Transverse colon (tissue), 4 donors: ENCODE data around the gene C10orf88. TPM values are rescaled to one million over a fixed set of nuclear protein-coding genes. Genes with fewer than 3 reads are reported as not detected.

Experiments used
- DNase-seq: peaks from one replicate; pipeline ENCODE4 v3.0.0-alpha.2; 2019
- H3K27ac ChIP-seq, 4 donors: fragments of 200-600 bp; sonication (generic); 2 replicates each; pipeline ENCODE4 v1.5.1; 2016 to 2018; ENCODE audit warnings: inconsistent platforms in 4 of 4
- H3K27me3 ChIP-seq: fragments of 200-600 bp; sonication (generic); 2 replicates; pipeline ENCODE4 v1.5.1; 2017; ENCODE audit warnings: inconsistent platforms
- H3K36me3 ChIP-seq, 4 donors: fragments of 200-600 bp; sonication (generic); 2 replicates each; pipeline ENCODE4 v1.5.1; 2017 to 2019; ENCODE audit warnings: inconsistent platforms in 4 of 4
- H3K4me1 ChIP-seq, 4 donors: fragments of 200-600 bp; sonication (generic); 2 replicates each; pipeline ENCODE4 v1.5.1; 2017 to 2020; ENCODE audit warnings: inconsistent platforms in 4 of 4
- H3K4me3 ChIP-seq, 4 donors: fragments of 200-600 bp; sonication (generic); 1 replicate in 1 of 4; 2 replicates in 3 of 4; pipeline versions ENCODE4 v1.5.1 to v1.6.1; 2017 to 2019; ENCODE audit warnings: inconsistent platforms in 4 of 4
- H3K9me3 ChIP-seq, 2 donors: fragments of 200-600 bp; sonication (generic); 2 replicates each; pipeline ENCODE4 v1.5.1; 2017 to 2019; ENCODE audit warnings: inconsistent platforms in 2 of 2
- EP300 ChIP-seq: sonication (generic); formaldehyde crosslinking; IDR thresholded peaks from one replicate; pipeline ENCODE4 v1.6.1; 2017; ENCODE audit warnings: antibody characterized with exemption, low read depth
- POLR2A ChIP-seq: fragments of 450-650 bp; IDR thresholded peaks from one replicate; pipeline ENCODE4 v1.6.1; 2016; ENCODE audit warnings: antibody characterized with exemption, mild to moderate bottlenecking, moderate library complexity
- POLR2AphosphoS5 ChIP-seq, 3 donors: sonication (generic); formaldehyde crosslinking; IDR thresholded peaks; one replicate each; pipeline ENCODE4 v1.6.1; 2016; ENCODE audit warnings: antibody characterized with exemption in 3 of 3
- WGBS, 2 donors: methylation state at CpG; one replicate each; pipeline ENCODE4 v1.1.5; 2018; ENCODE audit warnings: low coverage in 1 of 2; 5-methylcytosine and 5-hydroxymethylcytosine counted together
- in situ Hi-C, 4 donors: fragments of 200-750 bp; cut with MboI; loops; one replicate each; pipeline versions ENCODE4 v1.15.0 to v1.15.1; 2017; ENCODE audit warnings: low sequenced_read_pairs in 3 of 4, low pct_ligation_motif_present in 1 of 4, low pct_unique_long_range_greater_than_20kb in 1 of 4
- intact Hi-C: fragments of 100-400 bp; cut with DNase I; formaldehyde crosslinking; loops from one replicate; pipeline ENCODE4 v1.15.1; 2023; ENCODE audit warnings: low total_unique reads
- total RNA-seq, 4 donors: library from RNA; depleted of rRNA; stranded (reverse); fragments of >200 nt; gene quantifications; one replicate each; pipeline ENCODE4 v1.1.0, GENCODE V29; 2016
- TF ChIP-seq, protein P1 (sequence below), 5 experiments: fragments of 200-600 bp in 3 of 5; fragments of 450-650 bp in 2 of 5; sonication (generic) in 3 of 5; IDR thresholded peaks; 1 replicate in 2 of 5; 2 replicates in 3 of 5; pipeline ENCODE4 v1.5.1; 2016 to 2017; ENCODE audit warnings: antibody characterized with exemption in 5 of 5, inconsistent platforms in 3 of 5, mild to moderate bottlenecking in 2 of 5, moderate library complexity in 1 of 5

Gene C10orf88
- total RNA-seq, 4 donors from 2014 or later, result 4.9 to 30.8 (median 7.4) TPM

DNA sequence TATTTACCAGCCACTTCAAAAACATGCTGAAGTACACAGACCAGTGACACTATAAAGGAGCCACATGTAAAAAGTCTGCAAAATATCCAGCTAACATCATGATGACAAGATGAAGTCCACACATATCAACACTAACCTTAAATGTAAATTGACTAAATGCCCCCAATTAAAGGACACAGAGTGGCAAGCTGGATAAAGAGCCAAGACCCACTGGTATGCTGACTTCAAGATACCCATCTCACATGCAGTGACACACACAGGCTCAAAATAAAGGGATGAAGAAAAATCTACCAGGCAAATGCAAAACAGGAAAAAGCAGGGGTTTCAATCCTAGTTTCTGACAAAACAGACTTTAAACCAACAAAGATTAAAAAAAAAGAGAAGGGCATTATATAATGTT lies 12.9 kb upstream of the C10orf88 start:
- Histone ChIP-seq H3K27ac (no peak overlapping the region), H3K4me3 (no peak overlapping the region), H3K36me3 (no peaks in the 10 kb centered on the region), H3K27me3 (no peaks in the 10 kb centered on the region), H3K4me1 (no peaks in the 10 kb centered on the region), H3K9me3 (peaks cover 4 to 14% of the 10 kb centered on the region in 2 donors)
- TF ChIP-seq EP300 (no peak), POLR2A (no peak), POLR2AphosphoS5 (IDR thresholded peaks at IDR 0.05) (no peak)
- TF ChIP-seq, protein P1, sequence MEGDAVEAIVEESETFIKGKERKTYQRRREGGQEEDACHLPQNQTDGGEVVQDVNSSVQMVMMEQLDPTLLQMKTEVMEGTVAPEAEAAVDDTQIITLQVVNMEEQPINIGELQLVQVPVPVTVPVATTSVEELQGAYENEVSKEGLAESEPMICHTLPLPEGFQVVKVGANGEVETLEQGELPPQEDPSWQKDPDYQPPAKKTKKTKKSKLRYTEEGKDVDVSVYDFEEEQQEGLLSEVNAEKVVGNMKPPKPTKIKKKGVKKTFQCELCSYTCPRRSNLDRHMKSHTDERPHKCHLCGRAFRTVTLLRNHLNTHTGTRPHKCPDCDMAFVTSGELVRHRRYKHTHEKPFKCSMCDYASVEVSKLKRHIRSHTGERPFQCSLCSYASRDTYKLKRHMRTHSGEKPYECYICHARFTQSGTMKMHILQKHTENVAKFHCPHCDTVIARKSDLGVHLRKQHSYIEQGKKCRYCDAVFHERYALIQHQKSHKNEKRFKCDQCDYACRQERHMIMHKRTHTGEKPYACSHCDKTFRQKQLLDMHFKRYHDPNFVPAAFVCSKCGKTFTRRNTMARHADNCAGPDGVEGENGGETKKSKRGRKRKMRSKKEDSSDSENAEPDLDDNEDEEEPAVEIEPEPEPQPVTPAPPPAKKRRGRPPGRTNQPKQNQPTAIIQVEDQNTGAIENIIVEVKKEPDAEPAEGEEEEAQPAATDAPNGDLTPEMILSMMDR (IDR thresholded peaks at IDR 0.05), result no peak
- in situ Hi-C loops, result no loop called here
- DNase-seq, result no peak
- intact Hi-C loops, result no loop called here

DNA sequence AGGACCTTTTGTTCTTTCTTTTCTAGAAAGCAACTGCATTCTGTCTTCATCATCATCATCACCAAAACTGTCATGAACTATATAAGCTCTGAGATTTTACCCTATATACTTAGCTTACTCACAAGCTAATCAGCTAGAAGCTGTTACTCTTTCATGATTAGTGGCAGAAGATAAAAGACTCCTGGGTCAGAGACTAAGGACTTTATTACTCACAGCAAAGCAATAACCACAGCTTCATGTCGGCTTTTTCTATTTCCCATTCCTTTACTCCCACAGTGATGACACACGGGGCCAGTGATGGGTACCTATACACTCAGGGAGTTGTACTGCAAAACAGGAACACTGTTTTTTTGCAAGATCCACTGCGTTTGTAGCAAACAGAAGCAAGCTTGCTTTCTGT lies 8.4 kb upstream of the C10orf88 start:
- intact Hi-C loops, result no loop called here

DNA sequence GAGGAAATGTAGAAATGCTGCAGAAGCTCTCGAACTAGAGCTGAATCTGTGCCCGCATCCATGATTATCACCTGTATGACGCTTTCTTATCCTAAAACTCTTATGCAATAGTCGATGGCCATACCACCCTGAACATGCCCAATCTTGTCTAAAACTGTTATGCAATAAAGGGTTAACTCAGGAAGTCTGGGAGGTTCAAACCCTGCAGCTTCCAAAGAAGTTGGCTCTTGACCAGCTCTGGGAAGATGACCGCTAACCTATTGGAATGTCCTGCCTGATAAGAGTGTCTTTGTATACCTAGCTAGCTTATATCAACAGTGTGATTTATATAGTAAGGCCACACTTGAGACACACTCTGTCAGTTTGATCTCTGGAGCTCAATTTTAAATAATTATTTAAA lies 3.4 kb upstream of the C10orf88 start:
- TF ChIP-seq, protein P1 (IDR thresholded peaks at IDR 0.05), result no peak
- TF ChIP-seq POLR2A, result no peak
- TF ChIP-seq POLR2AphosphoS5 (IDR thresholded peaks at IDR 0.05), result no peak
- TF ChIP-seq EP300, result no peak
- WGBS, 2 donors, result 80 to 91% methylated on average over 4 to 5 of the region's 5 CpGs

More for the DNA sequence above, 8.4 kb upstream of the C10orf88 start:
- no peaks in the 10 kb centered on the region for H3K36me3 ChIP-seq
- H3K27ac ChIP-seq, result no peak overlapping the region
- no peak for DNase-seq
- peaks cover 4 to 6% of the 10 kb centered on the region in 2 donors for H3K9me3 ChIP-seq
- H3K4me1 ChIP-seq, result no peaks in the 10 kb centered on the region
- no peaks in the 10 kb centered on the region for H3K27me3 ChIP-seq
- 53 to 57% methylated on average over 1 to 3 of the region's 3 CpGs for WGBS, 2 donors
- TF ChIP-seq, protein P1 (IDR thresholded peaks at IDR 0.05), result no peak
- no peak for TF ChIP-seq POLR2AphosphoS5 (IDR thresholded peaks at IDR 0.05)
- TF ChIP-seq EP300, result no peak
- no peak for TF ChIP-seq POLR2A
- H3K4me3 ChIP-seq, result no peak overlapping the region
- in situ Hi-C loops, result no loop called here

DNA sequence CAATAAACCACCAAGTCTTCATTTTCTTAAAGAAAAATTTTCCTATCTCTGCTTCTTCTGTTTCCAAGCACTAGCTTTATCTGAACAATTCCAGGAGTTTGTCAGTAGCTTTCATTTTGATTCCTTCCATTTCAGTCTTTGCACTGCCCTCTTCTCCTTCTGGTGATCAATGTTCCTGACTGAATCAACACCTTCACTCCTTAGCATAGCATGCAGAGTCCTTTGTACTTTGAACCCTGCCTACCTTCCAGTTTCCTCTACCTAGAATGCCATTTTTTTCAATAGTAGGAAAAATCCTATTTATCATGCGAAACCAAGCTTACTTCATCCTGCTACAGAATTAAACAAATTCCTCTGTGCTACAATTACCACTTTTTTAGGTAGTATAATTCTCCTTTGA lies 1.9 kb upstream of the C10orf88 start:
- DNase-seq, result no peak
- Histone ChIP-seq H3K4me3 (no peak overlapping the region), H3K27me3 (no peaks in the 10 kb centered on the region), H3K36me3 (no peaks in the 10 kb centered on the region), H3K9me3 (no peaks in the 10 kb centered on the region), H3K27ac (no peak overlapping the region), H3K4me1 (peaks cover 6 to 25% (median 9%) of the 10 kb centered on the region in 4 donors)
- intact Hi-C loops (no loop called here), in situ Hi-C loops (no loop called here)
- TF ChIP-seq, protein P1 (IDR thresholded peaks at IDR 0.05), result no peak
- TF ChIP-seq EP300 (no peak), POLR2A (no peak), POLR2AphosphoS5 (IDR thresholded peaks at IDR 0.05) (no peak)
- 88 to 94% methylated on average over 1 of the region's 1 CpG for WGBS, 2 donors

More for the DNA sequence above, 3.4 kb upstream of the C10orf88 start:
- H3K27ac ChIP-seq, result no peak overlapping the region
- no peak overlapping the region for H3K4me3 ChIP-seq
- intact Hi-C loops (no loop called here), in situ Hi-C loops (no loop called here)
- no peaks in the 10 kb centered on the region for H3K36me3 ChIP-seq
- no peaks in the 10 kb centered on the region for H3K9me3 ChIP-seq
- H3K27me3 ChIP-seq, result no peaks in the 10 kb centered on the region
- peaks cover 6 to 15% (median 9%) of the 10 kb centered on the region in 4 donors for H3K4me1 ChIP-seq
- no peak for DNase-seq
